ENCODE measurements around the gene PTAFR. TPM values are rescaled to one million over a fixed set of nuclear protein-coding genes. Genes with fewer than 3 reads are reported as not detected.

PTAFR gene
- total and polyA plus RNA-seq, 4 donors: 4.7 to 9.9 (median 7.4) TPM

GRCh38 chr1:28126783-28127490, 49.6 kb downstream of the PTAFR start:
- no CpG with 5 or more reads among the region's 5 CpGs for WGBS (ENCODE audit: insufficient coverage)
- Histone ChIP-seq H3K9me3 (ENCODE audit: control insufficient read depth, insufficient read depth, low read length) (no peaks in the 10 kb centered on the region), H3K27me3 (ENCODE audit: control insufficient read depth, insufficient read depth, low read length) (peaks cover 6% of the 10 kb centered on the region), H3K36me3 (ENCODE audit: control insufficient read depth, insufficient read depth, low read length) (no peaks in the 10 kb centered on the region), H3K4me3 (ENCODE audit: low read depth, low read length) (no peak overlapping the region), H3K4me1 (ENCODE audit: control insufficient read depth, insufficient read depth, low read length) (no peaks in the 10 kb centered on the region), H3K27ac (ENCODE audit: low read depth, low read length) (no peak overlapping the region)
- no peak for DNase-seq (ENCODE audit: low read depth in 4 of 6, low spot score in 6 of 6)

- DNase-seq (ENCODE audit: low read depth in 4 of 6, low spot score in 6 of 6): no peak
- H3K4me3 ChIP-seq (ENCODE audit: low read depth, low read length): no peak overlapping the region
- 50% methylated on average over 2 of the region's 3 CpGs for WGBS (ENCODE audit: insufficient coverage)
- H3K27ac ChIP-seq (ENCODE audit: low read depth, low read length): peak overlapping the region; percentile 7
- H3K4me1 ChIP-seq (ENCODE audit: control insufficient read depth, insufficient read depth, low read length): no peaks in the 10 kb centered on the region
- peaks cover 6% of the 10 kb centered on the region for H3K27me3 ChIP-seq (ENCODE audit: control insufficient read depth, insufficient read depth, low read length)
- H3K36me3 ChIP-seq (ENCODE audit: control insufficient read depth, insufficient read depth, low read length): no peaks in the 10 kb centered on the region
- H3K9me3 ChIP-seq (ENCODE audit: control insufficient read depth, insufficient read depth, low read length): no peaks in the 10 kb centered on the region
Measured at GRCh38 chr1:28126212-28126611, 50.3 kb downstream of the PTAFR start.

- H3K4me1 ChIP-seq (ENCODE audit: control insufficient read depth, insufficient read depth, low read length): no peaks in the 10 kb centered on the region
- H3K27me3 ChIP-seq (ENCODE audit: control insufficient read depth, insufficient read depth, low read length): peaks cover 2% of the 10 kb centered on the region
- no peak overlapping the region for H3K27ac ChIP-seq (ENCODE audit: low read depth, low read length)
- 80% methylated on average over 3 of the region's 4 CpGs for WGBS (ENCODE audit: insufficient coverage)
- no peak overlapping the region for H3K4me3 ChIP-seq (ENCODE audit: low read depth, low read length)
- no peaks in the 10 kb centered on the region for H3K36me3 ChIP-seq (ENCODE audit: control insufficient read depth, insufficient read depth, low read length)
- no peaks in the 10 kb centered on the region for H3K9me3 ChIP-seq (ENCODE audit: control insufficient read depth, insufficient read depth, low read length)
- no peak for DNase-seq (ENCODE audit: low read depth in 4 of 6, low spot score in 6 of 6)
Measured at GRCh38 chr1:28123461-28123961, 53.0 kb downstream of the PTAFR start.

- WGBS (ENCODE audit: insufficient coverage): 62% methylated on average over 2 of the region's 3 CpGs
- Histone ChIP-seq H3K36me3 (ENCODE audit: control insufficient read depth, insufficient read depth, low read length) (no peaks in the 10 kb centered on the region), H3K4me1 (ENCODE audit: control insufficient read depth, insufficient read depth, low read length) (no peaks in the 10 kb centered on the region), H3K9me3 (ENCODE audit: control insufficient read depth, insufficient read depth, low read length) (no peaks in the 10 kb centered on the region), H3K27ac (ENCODE audit: low read depth, low read length) (no peak overlapping the region), H3K4me3 (ENCODE audit: low read depth, low read length) (no peak overlapping the region), H3K27me3 (ENCODE audit: control insufficient read depth, insufficient read depth, low read length) (peaks cover 2% of the 10 kb centered on the region)
- peak in 1 of 6 donors; percentile 6 for DNase-seq (ENCODE audit: low read depth in 4 of 6, low spot score in 6 of 6)
Measured at GRCh38 chr1:28122183-28122582, 54.3 kb downstream of the PTAFR start.

GRCh38 chr1:28119556-28119955, 56.9 kb downstream of the PTAFR start:
- H3K27ac ChIP-seq (ENCODE audit: low read depth, low read length): no peak overlapping the region
- no peaks in the 10 kb centered on the region for H3K36me3 ChIP-seq (ENCODE audit: control insufficient read depth, insufficient read depth, low read length)
- H3K27me3 ChIP-seq (ENCODE audit: control insufficient read depth, insufficient read depth, low read length): no peaks in the 10 kb centered on the region
- H3K9me3 ChIP-seq (ENCODE audit: control insufficient read depth, insufficient read depth, low read length): no peaks in the 10 kb centered on the region
- 96% methylated on average over 6 of the region's 8 CpGs for WGBS (ENCODE audit: insufficient coverage)
- DNase-seq (ENCODE audit: low read depth in 4 of 6, low spot score in 6 of 6): no peak
- no peak overlapping the region for H3K4me3 ChIP-seq (ENCODE audit: low read depth, low read length)
- no peaks in the 10 kb centered on the region for H3K4me1 ChIP-seq (ENCODE audit: control insufficient read depth, insufficient read depth, low read length)

GRCh38 chr1:28118640-28119307, 57.7 kb downstream of the PTAFR start:
- Histone ChIP-seq H3K4me3 (ENCODE audit: low read depth, low read length) (no peak overlapping the region), H3K36me3 (ENCODE audit: control insufficient read depth, insufficient read depth, low read length) (no peaks in the 10 kb centered on the region), H3K4me1 (ENCODE audit: control insufficient read depth, insufficient read depth, low read length) (no peaks in the 10 kb centered on the region), H3K27ac (ENCODE audit: low read depth, low read length) (no peak overlapping the region), H3K9me3 (ENCODE audit: control insufficient read depth, insufficient read depth, low read length) (no peaks in the 10 kb centered on the region), H3K27me3 (ENCODE audit: control insufficient read depth, insufficient read depth, low read length) (no peaks in the 10 kb centered on the region)
- WGBS (ENCODE audit: insufficient coverage): 95% methylated on average over 3 of the region's 5 CpGs
- no peak for DNase-seq (ENCODE audit: low read depth in 4 of 6, low spot score in 6 of 6)

- H3K27me3 ChIP-seq (ENCODE audit: control insufficient read depth, insufficient read depth, low read length): no peaks in the 10 kb centered on the region
- H3K36me3 ChIP-seq (ENCODE audit: control insufficient read depth, insufficient read depth, low read length): no peaks in the 10 kb centered on the region
- H3K27ac ChIP-seq (ENCODE audit: low read depth, low read length): no peak overlapping the region
- WGBS (ENCODE audit: insufficient coverage): no CpG with 5 or more reads among the region's 4 CpGs
- no peak overlapping the region for H3K4me3 ChIP-seq (ENCODE audit: low read depth, low read length)
- DNase-seq (ENCODE audit: low read depth in 4 of 6, low spot score in 6 of 6): no peak
- H3K4me1 ChIP-seq (ENCODE audit: control insufficient read depth, insufficient read depth, low read length): no peaks in the 10 kb centered on the region
- no peaks in the 10 kb centered on the region for H3K9me3 ChIP-seq (ENCODE audit: control insufficient read depth, insufficient read depth, low read length)
Measured at GRCh38 chr1:28115267-28115666, 61.2 kb downstream of the PTAFR start.

- no CpG with 5 or more reads among the region's 2 CpGs for WGBS (ENCODE audit: insufficient coverage)
Measured at GRCh38 chr1:28114844-28115243, 61.6 kb downstream of the PTAFR start.

GRCh38 chr1:28113242-28113572, 63.3 kb downstream of the PTAFR start:
- H3K27ac ChIP-seq (ENCODE audit: low read depth, low read length): no peak overlapping the region
- 90% methylated on average over 3 of the region's 3 CpGs for WGBS (ENCODE audit: insufficient coverage)

More at GRCh38 chr1:28114844-28115243, 61.6 kb downstream of the PTAFR start:
- no peak overlapping the region for H3K27ac ChIP-seq (ENCODE audit: low read depth, low read length)
- H3K36me3 ChIP-seq (ENCODE audit: control insufficient read depth, insufficient read depth, low read length): no peaks in the 10 kb centered on the region
- no peak for DNase-seq (ENCODE audit: low read depth in 4 of 6, low spot score in 6 of 6)
- H3K4me1 ChIP-seq (ENCODE audit: control insufficient read depth, insufficient read depth, low read length): no peaks in the 10 kb centered on the region
- no peaks in the 10 kb centered on the region for H3K9me3 ChIP-seq (ENCODE audit: control insufficient read depth, insufficient read depth, low read length)
- no peaks in the 10 kb centered on the region for H3K27me3 ChIP-seq (ENCODE audit: control insufficient read depth, insufficient read depth, low read length)
- H3K4me3 ChIP-seq (ENCODE audit: low read depth, low read length): no peak overlapping the region

More at GRCh38 chr1:28113242-28113572, 63.3 kb downstream of the PTAFR start:
- Histone ChIP-seq H3K27me3 (ENCODE audit: control insufficient read depth, insufficient read depth, low read length) (no peaks in the 10 kb centered on the region), H3K9me3 (ENCODE audit: control insufficient read depth, insufficient read depth, low read length) (no peaks in the 10 kb centered on the region), H3K4me1 (ENCODE audit: control insufficient read depth, insufficient read depth, low read length) (no peaks in the 10 kb centered on the region), H3K36me3 (ENCODE audit: control insufficient read depth, insufficient read depth, low read length) (no peaks in the 10 kb centered on the region), H3K4me3 (ENCODE audit: low read depth, low read length) (no peak overlapping the region)
- DNase-seq (ENCODE audit: low read depth in 4 of 6, low spot score in 6 of 6): no peak

Data from spinal cord (tissue), 10 donors.